ENCODE results near the gene PLS3. TPM values are rescaled to one million over a fixed set of nuclear protein-coding genes. Genes with fewer than 3 reads are reported as not detected.

PLS3 gene
- total and polyA plus RNA-seq, 9 of the 15 experiments (the other 6 are each of a cell fraction or from before 2014, with no cell fraction given): 0.03 to 0.42 (median 0.03) TPM; not detected in 4

GRCh38 chrX:115525486-115525885 is 35.5 kb upstream of the PLS3 start:
- Histone ChIP-seq H3K27me3 (ENCODE audit: control insufficient read depth in 2 of 2, insufficient read depth in 2 of 2, low read length in 2 of 2) (no peaks in the 10 kb centered on the region), H3K9me3 (replicated peaks; ENCODE audit: control insufficient read depth, insufficient read depth, low read depth, low read length) (no peaks in the 10 kb centered on the region), H3K9me1 (ENCODE audit: control insufficient read depth, insufficient read depth, low read length) (no peaks in the 10 kb centered on the region), H3K9ac (ENCODE audit: insufficient read depth in 1 of 2, low read depth in 2 of 2, low read length in 2 of 2) (no peak overlapping the region), H3K36me3 (ENCODE audit: control insufficient read depth, insufficient read depth, low read length) (no peaks in the 10 kb centered on the region), H3K4me1 (replicated peaks in 1 of 2; ENCODE audit: control insufficient read depth in 2 of 2, insufficient read depth in 2 of 2, low read length in 2 of 2) (no peaks in the 10 kb centered on the region), H3K27ac (ENCODE audit: extremely low read depth, low read depth, low read length) (no peak overlapping the region), H4K20me1 (replicated peaks; ENCODE audit: control insufficient read depth, insufficient read depth, low read length) (no peaks in the 10 kb centered on the region), H3K79me2 (ENCODE audit: control insufficient read depth, insufficient read depth, low read length) (no peaks in the 10 kb centered on the region), H3K4me3 (no peak overlapping the region), H3K4me2 (ENCODE audit: insufficient read depth, low read length) (no peak overlapping the region), H2AFZ (ENCODE audit: low read depth, low read length) (no peak overlapping the region)
- in situ Hi-C loops (cut with MboI) (no loop called here), intact Hi-C loops (cut with micrococcal nuclease) (no loop called here)
- DNase-seq (ENCODE audit: extremely low read depth in 1 of 4, low spot score in 3 of 4) (no peak), FAIRE-seq (no peak), ATAC-seq (no peak)
- POLR2A ChIA-PET: no interaction called here
- TF ChIP-seq MCM3 (IDR thresholded peaks at IDR 0.05): no peak
- CTCF ChIA-PET (ENCODE audit: low intra/inter-chr PET ratio): no interaction called here
- BruUV-seq (replicated peaks): no TSS peak
- WGBS (ENCODE audit: insufficient coverage, low coverage, missing lambda C conversion rate): 0% methylated on average over 7 of the region's 7 CpGs

- H3K27ac ChIP-seq (ENCODE audit: extremely low read depth, low read depth, low read length): no peak overlapping the region
- no peak for DNase-seq (ENCODE audit: extremely low read depth in 1 of 4, low spot score in 3 of 4)
- H3K4me3 ChIP-seq: no peak overlapping the region
- in situ Hi-C loops (cut with MboI): no loop called here
- 0% methylated on average over 3 of the region's 4 CpGs for WGBS (ENCODE audit: insufficient coverage, low coverage, missing lambda C conversion rate)
- no peak overlapping the region for H2AFZ ChIP-seq (ENCODE audit: low read depth, low read length)
- no peaks in the 10 kb centered on the region for H3K27me3 ChIP-seq (ENCODE audit: control insufficient read depth in 2 of 2, insufficient read depth in 2 of 2, low read length in 2 of 2)
- no peak overlapping the region for H3K9ac ChIP-seq (ENCODE audit: insufficient read depth in 1 of 2, low read depth in 2 of 2, low read length in 2 of 2)
- no peaks in the 10 kb centered on the region for H4K20me1 ChIP-seq (replicated peaks; ENCODE audit: control insufficient read depth, insufficient read depth, low read length)
- H3K9me3 ChIP-seq (replicated peaks; ENCODE audit: control insufficient read depth, insufficient read depth, low read depth, low read length): no peaks in the 10 kb centered on the region
- H3K9me1 ChIP-seq (ENCODE audit: control insufficient read depth, insufficient read depth, low read length): no peaks in the 10 kb centered on the region
- H3K4me2 ChIP-seq (ENCODE audit: insufficient read depth, low read length): no peak overlapping the region
- no peak for ATAC-seq
- ChIA-PET POLR2A (no interaction called here), CTCF (ENCODE audit: low intra/inter-chr PET ratio) (no interaction called here)
- H3K79me2 ChIP-seq (ENCODE audit: control insufficient read depth, insufficient read depth, low read length): no peaks in the 10 kb centered on the region
- intact Hi-C loops (cut with micrococcal nuclease): no loop called here
- BruUV-seq (replicated peaks): no TSS peak
- no peak for TF ChIP-seq CBX2 (IDR thresholded peaks at IDR 0.05; ENCODE audit: insufficient read depth, low read length, poor library complexity, severe bottlenecking)
- TF ChIP-seq ZNF696 (CRISPR knock-in tag; conservative IDR thresholded peaks at IDR 0.05): no peak
- TF ChIP-seq CBX8 (IDR thresholded peaks at IDR 0.05; ENCODE audit: borderline replicate concordance, extremely low read depth, low read depth, low read length, poor library complexity, severe bottlenecking): no peak
- TF ChIP-seq SRSF1 (IDR thresholded peaks at IDR 0.05; ENCODE audit: low read depth, low read length): no peak
- no peak for TF ChIP-seq TCF3 (CRISPR knock-in tag; IDR thresholded peaks at IDR 0.05)
- no peak for TF ChIP-seq KLF16 (IDR thresholded peaks at IDR 0.05)
- TF ChIP-seq ZNF408 (CRISPR knock-in tag; IDR thresholded peaks at IDR 0.05; ENCODE audit: low read depth): no peak
- no peak for TF ChIP-seq ZNF644 (tag; IDR thresholded peaks at IDR 0.05; ENCODE audit: low read depth)
- TF ChIP-seq NEUROD1 (IDR thresholded peaks at IDR 0.05; ENCODE audit: borderline replicate concordance, low read depth, low read length, partially characterized antibody): no peak
- no peak for TF ChIP-seq HDAC2 (IDR thresholded peaks at IDR 0.05)
- TF ChIP-seq ZNF354B (CRISPR knock-in tag; IDR thresholded peaks at IDR 0.05): no peak
- TF ChIP-seq, protein P1, sequence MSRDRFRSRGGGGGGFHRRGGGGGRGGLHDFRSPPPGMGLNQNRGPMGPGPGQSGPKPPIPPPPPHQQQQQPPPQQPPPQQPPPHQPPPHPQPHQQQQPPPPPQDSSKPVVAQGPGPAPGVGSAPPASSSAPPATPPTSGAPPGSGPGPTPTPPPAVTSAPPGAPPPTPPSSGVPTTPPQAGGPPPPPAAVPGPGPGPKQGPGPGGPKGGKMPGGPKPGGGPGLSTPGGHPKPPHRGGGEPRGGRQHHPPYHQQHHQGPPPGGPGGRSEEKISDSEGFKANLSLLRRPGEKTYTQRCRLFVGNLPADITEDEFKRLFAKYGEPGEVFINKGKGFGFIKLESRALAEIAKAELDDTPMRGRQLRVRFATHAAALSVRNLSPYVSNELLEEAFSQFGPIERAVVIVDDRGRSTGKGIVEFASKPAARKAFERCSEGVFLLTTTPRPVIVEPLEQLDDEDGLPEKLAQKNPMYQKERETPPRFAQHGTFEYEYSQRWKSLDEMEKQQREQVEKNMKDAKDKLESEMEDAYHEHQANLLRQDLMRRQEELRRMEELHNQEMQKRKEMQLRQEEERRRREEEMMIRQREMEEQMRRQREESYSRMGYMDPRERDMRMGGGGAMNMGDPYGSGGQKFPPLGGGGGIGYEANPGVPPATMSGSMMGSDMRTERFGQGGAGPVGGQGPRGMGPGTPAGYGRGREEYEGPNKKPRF (IDR thresholded peaks at IDR 0.05; ENCODE audit: low read depth, low read length): no peak
- no peak for TF ChIP-seq KLF10 (CRISPR knock-in tag; IDR thresholded peaks at IDR 0.05)
- TF ChIP-seq NCOR1 (IDR thresholded peaks at IDR 0.05): no peak
- FAIRE-seq: no peak
- H3K4me1 ChIP-seq (replicated peaks in 1 of 2; ENCODE audit: control insufficient read depth in 2 of 2, insufficient read depth in 2 of 2, low read length in 2 of 2): no peaks in the 10 kb centered on the region
- no peaks in the 10 kb centered on the region for H3K36me3 ChIP-seq (ENCODE audit: control insufficient read depth, insufficient read depth, low read length)
Observed at GRCh38 chrX:115531818-115532403, 29.1 kb upstream of the PLS3 start.
